ENCODE data around the gene PSMC2. TPM values are rescaled to one million over a fixed set of nuclear protein-coding genes. Genes with fewer than 3 reads are reported as not detected.
"Not testable (repeated sequence)": the region's sequence is repeated elsewhere in the genome, so short reads cannot be mapped to it uniquely, and the experiment has no call there.

The PSMC2 gene
- total RNA-seq, 1 donor: 128 TPM

- H3K4me1 ChIP-seq (ENCODE audit: insufficient read depth, low read length): no peaks in the 10 kb centered on the region
- H3K9me3 ChIP-seq (ENCODE audit: low read depth, low read length): no peaks in the 10 kb centered on the region
- H3K4me3 ChIP-seq (ENCODE audit: low read length): no peak overlapping the region
These were observed 41.8 kb downstream of the PSMC2 start for GRCh38 chr7:103389263-103389662.

DNA sequence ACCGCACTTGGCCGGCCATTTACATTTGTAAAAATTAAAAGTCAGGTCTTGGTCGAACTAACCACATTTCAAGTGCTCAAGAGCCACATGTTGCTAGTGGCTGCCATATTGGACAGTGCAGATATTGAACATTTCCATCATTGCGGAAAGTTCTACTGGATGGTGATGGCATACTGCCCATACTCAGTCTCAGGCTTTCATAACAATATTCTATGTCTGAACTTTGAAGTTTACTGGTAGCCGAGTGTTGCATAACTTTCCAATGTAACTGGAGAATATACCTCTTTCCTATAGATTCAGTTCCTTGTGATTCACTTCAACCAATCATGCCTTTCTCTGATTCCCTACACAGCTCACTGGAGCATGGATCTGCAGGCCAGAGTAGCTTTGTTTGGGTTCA, 43.7 kb downstream of the PSMC2 start:
- Histone ChIP-seq H3K4me1 (ENCODE audit: insufficient read depth, low read length) (no peaks in the 10 kb centered on the region), H3K9me3 (ENCODE audit: low read depth, low read length) (no peaks in the 10 kb centered on the region), H3K27me3 (ENCODE audit: insufficient read depth, low read length) (no peaks in the 10 kb centered on the region), H3K4me3 (ENCODE audit: low read length) (no peak overlapping the region)

More at GRCh38 chr7:103389263-103389662, 41.8 kb downstream of the PSMC2 start:
- no peaks in the 10 kb centered on the region for H3K27me3 ChIP-seq (ENCODE audit: insufficient read depth, low read length)

GRCh38 chr7:103391976-103392375, 44.5 kb downstream of the PSMC2 start:
- Histone ChIP-seq H3K4me1 (ENCODE audit: insufficient read depth, low read length) (no peaks in the 10 kb centered on the region), H3K9me3 (ENCODE audit: low read depth, low read length) (no peaks in the 10 kb centered on the region), H3K27me3 (ENCODE audit: insufficient read depth, low read length) (no peaks in the 10 kb centered on the region), H3K4me3 (ENCODE audit: low read length) (no peak overlapping the region)

DNA sequence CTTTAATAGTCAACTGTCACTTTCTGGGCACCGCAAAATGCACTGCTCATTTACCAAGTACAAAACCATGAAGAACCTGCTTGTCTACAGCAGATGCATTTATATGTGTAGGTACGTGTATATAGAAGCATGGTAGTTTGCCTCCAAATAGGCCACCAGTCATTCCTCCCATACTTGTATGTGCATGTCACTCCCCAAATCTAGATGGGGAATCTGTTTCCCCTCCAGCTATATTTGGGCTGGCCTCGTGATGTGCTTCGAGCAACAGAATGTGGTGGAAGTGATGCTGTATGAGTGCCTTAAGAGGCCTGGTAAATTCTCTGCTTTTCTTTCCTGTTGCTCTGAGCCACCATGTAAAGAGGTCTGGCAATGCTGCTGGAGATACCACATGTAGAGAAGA, 47.1 kb downstream of the PSMC2 start:
- Histone ChIP-seq H3K4me1 (ENCODE audit: insufficient read depth, low read length) (no peaks in the 10 kb centered on the region), H3K27me3 (ENCODE audit: insufficient read depth, low read length) (no peaks in the 10 kb centered on the region), H3K9me3 (ENCODE audit: low read depth, low read length) (no peaks in the 10 kb centered on the region), H3K4me3 (ENCODE audit: low read length) (no peak overlapping the region)

DNA sequence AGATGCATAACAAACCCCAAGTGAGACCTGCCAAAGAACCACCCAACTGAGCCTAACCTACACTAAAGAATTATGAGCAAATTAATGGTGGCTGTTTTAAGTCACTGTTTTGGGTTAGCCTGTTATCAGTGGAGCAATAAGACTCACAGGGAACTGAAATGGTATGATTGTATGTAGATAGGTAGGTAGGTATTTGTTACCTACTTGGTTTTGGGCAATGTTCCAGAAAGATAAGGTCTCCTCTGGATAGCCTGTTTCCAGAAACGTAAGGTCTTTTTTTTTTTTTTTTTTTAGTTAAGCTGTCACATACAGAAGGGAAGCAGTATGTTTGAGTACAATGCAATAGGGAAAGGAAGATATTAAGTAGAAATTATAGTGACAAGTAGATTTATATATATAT, 47.6 kb downstream of the PSMC2 start:
- no peak overlapping the region for H3K4me3 ChIP-seq (ENCODE audit: low read length)
- no peaks in the 10 kb centered on the region for H3K27me3 ChIP-seq (ENCODE audit: insufficient read depth, low read length)
- no peaks in the 10 kb centered on the region for H3K9me3 ChIP-seq (ENCODE audit: low read depth, low read length)
- no peaks in the 10 kb centered on the region for H3K4me1 ChIP-seq (ENCODE audit: insufficient read depth, low read length)

DNA sequence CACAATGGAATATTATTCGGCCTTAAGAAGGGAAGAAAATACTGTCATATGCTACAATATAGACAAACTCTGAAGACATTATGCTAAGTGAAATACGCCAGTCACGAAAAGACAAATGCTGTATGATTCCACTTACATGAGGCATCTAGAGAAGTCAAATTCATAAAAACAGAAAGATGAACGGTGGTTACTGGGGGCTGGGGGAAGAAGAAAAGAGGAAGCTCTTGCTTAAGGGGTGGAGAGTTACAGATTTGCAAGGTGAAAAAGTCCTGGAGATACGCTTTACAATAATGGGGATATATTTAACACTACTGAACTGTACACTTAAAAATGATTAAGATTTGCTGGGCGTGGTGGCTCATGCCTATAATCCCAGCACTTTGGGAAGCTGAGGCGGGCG, 49.0 kb downstream of the PSMC2 start:
- H3K27me3 ChIP-seq (ENCODE audit: insufficient read depth, low read length): no peaks in the 10 kb centered on the region
- no peaks in the 10 kb centered on the region for H3K4me1 ChIP-seq (ENCODE audit: insufficient read depth, low read length)
- no peak overlapping the region for H3K4me3 ChIP-seq (ENCODE audit: low read length)

GRCh38 chr7:103398483-103399127, 51.2 kb downstream of the PSMC2 start:
- Histone ChIP-seq H3K4me1 (ENCODE audit: insufficient read depth, low read length) (no peaks in the 10 kb centered on the region), H3K27me3 (ENCODE audit: insufficient read depth, low read length) (no peaks in the 10 kb centered on the region), H3K4me3 (ENCODE audit: low read length) (no peak overlapping the region)

More for the DNA sequence above, 49.0 kb downstream of the PSMC2 start:
- H3K9me3 ChIP-seq (ENCODE audit: low read depth, low read length): no peaks in the 10 kb centered on the region

DNA sequence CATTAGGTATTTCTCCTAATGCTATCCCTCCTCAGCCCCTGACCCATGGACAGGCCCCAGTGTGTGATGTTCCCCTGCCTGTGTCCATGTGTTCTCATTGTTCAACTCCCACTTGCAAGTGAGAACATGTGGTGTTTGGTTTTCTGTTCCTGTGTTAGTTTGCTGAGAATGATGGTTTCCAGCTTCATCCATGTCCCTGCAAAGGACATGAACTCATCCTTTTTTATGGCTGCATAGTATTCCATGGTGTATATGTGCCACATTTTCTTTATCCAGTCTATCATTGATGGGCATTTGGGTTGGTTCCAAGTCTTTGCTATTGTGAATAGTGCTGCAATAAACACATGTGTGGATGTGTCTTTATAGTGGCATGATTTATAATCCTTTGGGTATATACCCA, 52.2 kb downstream of the PSMC2 start:
- not testable (repeated sequence) for H3K9me3 ChIP-seq (ENCODE audit: low read depth, low read length); H3K27me3 ChIP-seq (ENCODE audit: insufficient read depth, low read length); H3K4me3 ChIP-seq (ENCODE audit: low read length); H3K4me1 ChIP-seq (ENCODE audit: insufficient read depth, low read length)

More at GRCh38 chr7:103398483-103399127, 51.2 kb downstream of the PSMC2 start:
- no peaks in the 10 kb centered on the region for H3K9me3 ChIP-seq (ENCODE audit: low read depth, low read length)

DNA sequence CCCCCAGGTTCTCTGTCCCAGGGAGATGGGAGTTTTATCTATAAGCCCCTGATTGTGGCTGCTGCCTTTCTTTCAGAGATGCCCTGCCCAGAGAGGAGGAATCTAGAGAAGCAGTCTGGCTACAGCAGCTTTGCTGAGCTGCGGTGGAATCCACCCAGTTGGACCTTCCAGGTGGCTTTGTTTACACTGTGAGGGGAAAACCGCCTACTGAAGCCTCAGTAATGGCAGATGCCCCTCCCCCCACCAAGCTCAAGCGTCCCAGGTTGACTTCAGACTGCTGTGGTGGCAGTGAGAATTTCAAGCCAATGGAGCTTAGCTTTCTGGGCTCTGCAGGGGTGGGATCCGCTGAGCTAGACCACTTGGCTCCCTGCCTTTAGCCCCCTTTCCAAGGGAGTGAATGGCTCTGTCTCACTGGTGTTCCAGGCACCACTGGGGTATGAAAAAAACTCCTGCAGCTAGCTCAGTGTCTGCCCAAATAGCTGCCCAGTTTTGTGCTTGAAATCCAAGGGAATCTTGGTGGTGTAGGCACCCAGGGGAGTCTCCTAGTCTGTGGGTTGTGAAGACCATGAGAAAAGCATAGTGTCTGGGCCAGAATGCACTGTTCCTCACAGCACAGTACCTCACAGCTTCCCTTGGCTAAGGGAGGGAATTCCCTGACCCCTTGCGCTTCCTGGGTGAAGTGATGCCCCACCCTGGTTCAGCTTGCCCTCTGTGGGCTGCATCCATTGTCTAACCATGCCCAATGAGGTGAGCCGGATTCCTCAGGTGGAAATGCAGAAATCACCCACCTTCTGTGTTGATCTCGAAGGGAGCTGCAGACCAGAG, 58.6 kb downstream of the PSMC2 start:
- H3K4me3 ChIP-seq (ENCODE audit: low read length); H3K27me3 ChIP-seq (ENCODE audit: insufficient read depth, low read length); H3K4me1 ChIP-seq (ENCODE audit: insufficient read depth, low read length); H3K9me3 ChIP-seq (ENCODE audit: low read depth, low read length): not testable (repeated sequence)

DNA sequence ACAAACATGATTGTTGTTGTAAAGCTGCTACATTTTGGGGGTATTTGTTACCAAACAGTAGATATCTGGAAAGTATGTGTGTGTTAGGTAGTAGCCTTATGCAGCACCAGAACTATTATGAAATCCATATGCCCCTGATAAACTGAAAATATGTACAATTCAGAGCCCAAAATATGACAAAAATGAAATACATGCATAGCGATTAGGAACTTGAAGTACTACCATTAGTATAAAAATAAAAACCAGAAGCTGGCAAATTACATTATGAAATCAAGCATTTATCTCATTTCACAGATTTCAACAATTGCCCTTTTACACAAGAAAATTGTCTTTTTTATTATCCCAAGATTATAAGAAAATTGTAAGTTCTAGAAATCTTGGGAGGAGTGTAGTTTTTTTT, 64.7 kb downstream of the PSMC2 start:
- no peak overlapping the region for H3K4me3 ChIP-seq (ENCODE audit: low read length)
- H3K4me1 ChIP-seq (ENCODE audit: insufficient read depth, low read length): no peaks in the 10 kb centered on the region
- no peaks in the 10 kb centered on the region for H3K9me3 ChIP-seq (ENCODE audit: low read depth, low read length)
- H3K27me3 ChIP-seq (ENCODE audit: insufficient read depth, low read length): no peaks in the 10 kb centered on the region

- Histone ChIP-seq H3K4me1 (ENCODE audit: insufficient read depth, low read length) (no peaks in the 10 kb centered on the region), H3K27me3 (ENCODE audit: insufficient read depth, low read length) (no peaks in the 10 kb centered on the region)
These were observed 66.0 kb downstream of the PSMC2 start for GRCh38 chr7:103413407-103413806.

GRCh38 chr7:103418241-103418640, 70.8 kb downstream of the PSMC2 start:
- Histone ChIP-seq H3K27me3 (ENCODE audit: insufficient read depth, low read length) (no peaks in the 10 kb centered on the region), H3K9me3 (ENCODE audit: low read depth, low read length) (no peaks in the 10 kb centered on the region), H3K4me3 (ENCODE audit: low read length) (no peak overlapping the region), H3K4me1 (ENCODE audit: insufficient read depth, low read length) (no peaks in the 10 kb centered on the region)

More at GRCh38 chr7:103413407-103413806, 66.0 kb downstream of the PSMC2 start:
- H3K4me3 ChIP-seq (ENCODE audit: low read length): no peak overlapping the region
- H3K9me3 ChIP-seq (ENCODE audit: low read depth, low read length): no peaks in the 10 kb centered on the region

Other genes with a start within 250 kb of the PSMC2 start
- gene NAPEPLD, start 198.5 kb upstream of the PSMC2 start, total RNA-seq: 2.1 TPM
- gene PMPCB, start 50.2 kb upstream of the PSMC2 start, total RNA-seq: 89.6 TPM
- gene DNAJC2, start 2.9 kb upstream of the PSMC2 start, total RNA-seq: 43.3 TPM
- not detected for gene SLC26A5, start 98.6 kb downstream of the PSMC2 start, total RNA-seq